HUES6 (cell line): ENCODE data around the gene GABBR2.

ENCODE experiments used
- H3K27ac ChIP-seq: 2 replicates; pipeline ENCODE4 v1.7.0; 2013; ENCODE audit warnings: low read depth, mild to moderate bottlenecking, low read length, inconsistent platforms
- H3K27me3 ChIP-seq: 2 replicates; pipeline ENCODE4 v1.6.1; 2013; ENCODE audit warnings: low read length; ENCODE audit not compliant: control insufficient read depth, insufficient read depth
- H3K36me3 ChIP-seq: 2 replicates; pipeline ENCODE4 v1.6.1; 2013; ENCODE audit warnings: low read length; ENCODE audit not compliant: control insufficient read depth, insufficient read depth
- H3K4me1 ChIP-seq: 2 replicates; pipeline ENCODE4 v1.6.1; 2013; ENCODE audit warnings: low read length; ENCODE audit not compliant: control insufficient read depth, insufficient read depth
- H3K4me3 ChIP-seq: 2 replicates; pipeline ENCODE4 v1.5.1; 2013; ENCODE audit warnings: low read depth, low read length
- H3K9ac ChIP-seq: one replicate; pipeline ENCODE4 v1.6.1; 2013; ENCODE audit warnings: mild to moderate bottlenecking, low read length
- H3K9me3 ChIP-seq: 2 replicates; pipeline ENCODE4 v1.6.1; 2013; ENCODE audit warnings: low read depth, low read length; ENCODE audit not compliant: control insufficient read depth, insufficient read depth

The GABBR2 gene

GRCh38 chr9:98607787-98608186, 100.9 kb downstream of the GABBR2 start:
- Histone ChIP-seq H3K4me1 (peaks cover 6% of the 10 kb centered on the region; the same call in 1 of the 2 replicates), H3K27me3 (no peaks in the 10 kb centered on the region), H3K4me3 (no peak overlapping the region), H3K36me3 (no peaks in the 10 kb centered on the region), H3K9ac (no peak overlapping the region), H3K9me3 (no peaks in the 10 kb centered on the region), H3K27ac (no peak overlapping the region)

- Histone ChIP-seq H3K27ac (no peak overlapping the region), H3K4me3 (no peak overlapping the region), H3K36me3 (no peaks in the 10 kb centered on the region), H3K4me1 (peaks cover 6% of the 10 kb centered on the region; the same call in 1 of the 2 replicates), H3K27me3 (no peaks in the 10 kb centered on the region), H3K9ac (no peak overlapping the region), H3K9me3 (no peaks in the 10 kb centered on the region)
Observed at GRCh38 chr9:98607152-98607551, 101.6 kb downstream of the GABBR2 start.

GRCh38 chr9:98606730-98607129, 102.0 kb downstream of the GABBR2 start:
- Histone ChIP-seq H3K27ac (no peak overlapping the region), H3K4me1 (peaks cover 6% of the 10 kb centered on the region; the same call in 1 of the 2 replicates), H3K36me3 (no peaks in the 10 kb centered on the region), H3K9ac (no peak overlapping the region), H3K27me3 (no peaks in the 10 kb centered on the region), H3K9me3 (no peaks in the 10 kb centered on the region), H3K4me3 (no peak overlapping the region)

GRCh38 chr9:98605116-98605515, 103.6 kb downstream of the GABBR2 start:
- no peak overlapping the region for H3K9ac ChIP-seq
- no peaks in the 10 kb centered on the region for H3K27me3 ChIP-seq
- H3K36me3 ChIP-seq = no peaks in the 10 kb centered on the region
- H3K9me3 ChIP-seq = no peaks in the 10 kb centered on the region
- no peak overlapping the region for H3K4me3 ChIP-seq
- H3K27ac ChIP-seq = no peak overlapping the region
- peaks cover 4% of the 10 kb centered on the region; the same call in 1 of the 2 replicates for H3K4me1 ChIP-seq

GRCh38 chr9:98603821-98604383, 104.8 kb downstream of the GABBR2 start:
- H3K9ac ChIP-seq = no peak overlapping the region
- H3K4me1 ChIP-seq = 0 out of 2 replicates have a peak, but pooled peaks cover 2% of the 10 kb centered on the region
- H3K27ac ChIP-seq = no peak overlapping the region
- H3K4me3 ChIP-seq = no peak overlapping the region
- no peaks in the 10 kb centered on the region for H3K9me3 ChIP-seq
- H3K27me3 ChIP-seq = no peaks in the 10 kb centered on the region
- H3K36me3 ChIP-seq = no peaks in the 10 kb centered on the region

GRCh38 chr9:98602839-98603500, 105.8 kb downstream of the GABBR2 start:
- Histone ChIP-seq H3K4me3 (no peak overlapping the region), H3K27ac (no peak overlapping the region), H3K9me3 (no peaks in the 10 kb centered on the region), H3K27me3 (no peaks in the 10 kb centered on the region), H3K9ac (no peak overlapping the region), H3K36me3 (no peaks in the 10 kb centered on the region), H3K4me1 (0 out of 2 replicates have a peak, but pooled peaks cover 2% of the 10 kb centered on the region)

GRCh38 chr9:98600631-98601030, 108.1 kb downstream of the GABBR2 start:
- H3K27ac ChIP-seq = no peak overlapping the region
- no peaks in the 10 kb centered on the region for H3K27me3 ChIP-seq
- H3K36me3 ChIP-seq = no peaks in the 10 kb centered on the region
- 0 out of 2 replicates have a peak, but pooled peaks cover 6% of the 10 kb centered on the region for H3K4me1 ChIP-seq
- H3K4me3 ChIP-seq = no peak overlapping the region
- H3K9me3 ChIP-seq = no peaks in the 10 kb centered on the region
- no peak overlapping the region for H3K9ac ChIP-seq

- H3K27me3 ChIP-seq = no peaks in the 10 kb centered on the region
- no peaks in the 10 kb centered on the region for H3K36me3 ChIP-seq
- no peak overlapping the region for H3K4me3 ChIP-seq
Observed at GRCh38 chr9:98599566-98600216, 109.0 kb downstream of the GABBR2 start.

GRCh38 chr9:98598861-98599260, 109.9 kb downstream of the GABBR2 start:
- 0 out of 2 replicates have a peak, but pooled peaks cover 6% of the 10 kb centered on the region for H3K4me1 ChIP-seq
- H3K27ac ChIP-seq = no peak overlapping the region
- H3K36me3 ChIP-seq = no peaks in the 10 kb centered on the region
- no peak overlapping the region for H3K9ac ChIP-seq
- H3K27me3 ChIP-seq = no peaks in the 10 kb centered on the region
- no peak overlapping the region for H3K4me3 ChIP-seq
- no peaks in the 10 kb centered on the region for H3K9me3 ChIP-seq

More at GRCh38 chr9:98599566-98600216, 109.0 kb downstream of the GABBR2 start:
- Histone ChIP-seq H3K9ac (no peak overlapping the region), H3K4me1 (0 out of 2 replicates have a peak, but pooled peaks cover 6% of the 10 kb centered on the region), H3K27ac (no peak overlapping the region), H3K9me3 (no peaks in the 10 kb centered on the region)

GRCh38 chr9:98597236-98597771, 111.4 kb downstream of the GABBR2 start:
- Histone ChIP-seq H3K27me3 (no peaks in the 10 kb centered on the region), H3K9ac (no peak overlapping the region), H3K4me1 (0 out of 2 replicates have a peak, but pooled peaks cover 6% of the 10 kb centered on the region), H3K36me3 (no peaks in the 10 kb centered on the region), H3K4me3 (no peak overlapping the region), H3K9me3 (no peaks in the 10 kb centered on the region), H3K27ac (no peak overlapping the region)

GRCh38 chr9:98596486-98596885, 112.2 kb downstream of the GABBR2 start:
- Histone ChIP-seq H3K9ac (no peak overlapping the region), H3K9me3 (no peaks in the 10 kb centered on the region), H3K27me3 (no peaks in the 10 kb centered on the region), H3K4me1 (0 out of 2 replicates have a peak, but pooled peaks cover 6% of the 10 kb centered on the region), H3K4me3 (no peak overlapping the region), H3K36me3 (no peaks in the 10 kb centered on the region), H3K27ac (no peak overlapping the region)
